ENCODE results near the gene OR52E6.

The OR52E6 gene

DNA sequence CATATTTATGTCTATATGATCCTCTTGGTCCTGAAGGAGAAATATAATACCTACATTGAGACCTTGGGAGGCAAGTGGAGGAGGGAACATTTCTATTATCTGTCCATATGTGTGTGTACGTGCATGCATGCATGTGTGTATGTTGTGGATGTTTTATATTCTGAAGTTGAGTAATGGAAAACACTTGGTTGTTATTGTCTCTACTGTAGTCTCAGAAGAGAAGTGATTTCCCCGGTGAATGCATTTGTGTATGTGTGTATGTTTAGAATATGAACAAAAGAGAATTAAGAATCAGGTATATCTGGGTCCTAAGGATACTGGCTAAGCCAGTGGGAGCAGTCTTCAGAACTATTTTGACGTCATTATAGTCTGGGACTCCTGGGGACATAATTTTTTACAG lies 50.5 kb downstream of the OR52E6 start, which contains the start of gene OR52N1:
Gene OR52N1 (minus strand): TSS at position 101 of the 400 bp plus-strand sequence. CDS start 2,449 bp downstream, outside the sequence.
- DNase-seq = no peak

All from bone marrow (tissue), 2 donors.